Esophagus muscularis mucosa (tissue), 4 donors: ENCODE data around the gene ANO6. TPM values are rescaled to one million over a fixed set of nuclear protein-coding genes. Genes with fewer than 3 reads are reported as not detected.

ENCODE experiments used
- DNase-seq: peaks from one replicate; pipeline ENCODE4 v3.0.0-alpha.2; 2017; ENCODE audit errors: extremely low spot score
- H3K27ac ChIP-seq, 4 donors: fragments of 200-600 bp; sonication (generic); replicated peaks in 1 of 4; 1 replicate in 3 of 4; 2 replicates in 1 of 4; pipeline ENCODE4 v1.5.1; 2016 to 2019; ENCODE audit warnings: mild to moderate bottlenecking in 1 of 4
- H3K27me3 ChIP-seq, 4 donors: fragments of 200-600 bp; sonication (generic); one replicate each; pipeline versions ENCODE4 v1.5.1 to v1.6.0; 2016 to 2019
- H3K36me3 ChIP-seq, 4 donors: fragments of 200-600 bp; sonication (generic); one replicate each; pipeline ENCODE4 v1.5.1; 2016 to 2019
- H3K4me1 ChIP-seq, 4 donors: fragments of 200-600 bp; sonication (generic); one replicate each; pipeline ENCODE4 v1.5.1; 2016 to 2019
- H3K4me3 ChIP-seq, 4 donors: fragments of 200-600 bp; sonication (generic); 1 replicate in 2 of 4; 2 replicates in 2 of 4; pipeline ENCODE4 v1.5.1; 2016 to 2019; ENCODE audit warnings: mild to moderate bottlenecking in 4 of 4, moderate library complexity in 1 of 4
- H3K9me3 ChIP-seq, 4 donors: fragments of 200-600 bp; sonication (generic); 1 replicate in 3 of 4; 2 replicates in 1 of 4; pipeline ENCODE4 v1.5.1; 2016 to 2019
- EP300 ChIP-seq: sonication (generic); formaldehyde crosslinking; IDR thresholded peaks from one replicate; pipeline ENCODE4 v1.6.1; 2017; ENCODE audit warnings: antibody characterized with exemption
- POLR2A ChIP-seq: fragments of 450-650 bp; IDR thresholded peaks from one replicate; pipeline ENCODE4 v1.6.1; 2017; ENCODE audit warnings: antibody characterized with exemption, moderate library complexity, mild to moderate bottlenecking, low read depth
- POLR2AphosphoS5 ChIP-seq, 2 donors: sonication (generic); formaldehyde crosslinking; IDR thresholded peaks; one replicate each; pipeline ENCODE4 v1.6.1; 2017; ENCODE audit warnings: antibody characterized with exemption in 2 of 2
- WGBS: methylation state at CpG from one replicate; pipeline ENCODE4 v1.1.5; 2018; 5-methylcytosine and 5-hydroxymethylcytosine counted together
- intact Hi-C: fragments of 100-400 bp; cut with DNase I; formaldehyde crosslinking; loops from one replicate; pipeline ENCODE4 v1.15.1; 2023
- total RNA-seq, 4 donors: library from RNA; depleted of rRNA; stranded (reverse); fragments of >200 nt; gene quantifications; one replicate each; pipeline versions ENCODE4 v1.1.0 to v1.2.1, GENCODE V29; 2016
- TF ChIP-seq, protein P1 (sequence below), 3 experiments: fragments of 200-600 bp in 2 of 3; fragments of 450-650 bp in 1 of 3; sonication (generic) in 2 of 3; IDR thresholded peaks; one replicate each; pipeline ENCODE4 v1.5.1; 2017 to 2019; ENCODE audit warnings: antibody characterized with exemption in 3 of 3, mild to moderate bottlenecking in 2 of 3, moderate library complexity in 1 of 3

The ANO6 gene
- total RNA-seq, 4 donors from 2014 or later, result 141 to 208 (median 166) TPM

DNA sequence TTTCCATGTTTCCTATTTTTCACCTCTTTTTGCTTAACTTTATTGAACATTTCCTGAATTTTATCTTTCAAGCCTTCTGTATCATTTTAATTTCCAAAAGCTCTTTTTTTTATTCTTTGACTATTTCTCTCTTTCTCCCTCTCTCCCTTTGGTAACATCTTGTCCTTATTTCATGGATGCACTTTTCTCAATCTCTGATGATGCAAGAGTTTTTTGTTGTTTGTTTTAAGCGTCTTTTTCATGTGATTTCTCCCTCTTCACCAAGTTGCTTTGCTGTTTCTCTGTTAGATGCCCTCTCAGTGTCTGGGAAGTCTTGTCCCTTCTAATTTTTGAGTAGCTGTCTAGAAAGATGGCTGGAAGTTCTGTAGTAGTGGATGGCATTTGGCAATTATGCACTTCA, 62.6 kb downstream of the ANO6 start:
- H3K27ac ChIP-seq, result peak overlapping the region in 1 of 4 donors; percentile 32

DNA sequence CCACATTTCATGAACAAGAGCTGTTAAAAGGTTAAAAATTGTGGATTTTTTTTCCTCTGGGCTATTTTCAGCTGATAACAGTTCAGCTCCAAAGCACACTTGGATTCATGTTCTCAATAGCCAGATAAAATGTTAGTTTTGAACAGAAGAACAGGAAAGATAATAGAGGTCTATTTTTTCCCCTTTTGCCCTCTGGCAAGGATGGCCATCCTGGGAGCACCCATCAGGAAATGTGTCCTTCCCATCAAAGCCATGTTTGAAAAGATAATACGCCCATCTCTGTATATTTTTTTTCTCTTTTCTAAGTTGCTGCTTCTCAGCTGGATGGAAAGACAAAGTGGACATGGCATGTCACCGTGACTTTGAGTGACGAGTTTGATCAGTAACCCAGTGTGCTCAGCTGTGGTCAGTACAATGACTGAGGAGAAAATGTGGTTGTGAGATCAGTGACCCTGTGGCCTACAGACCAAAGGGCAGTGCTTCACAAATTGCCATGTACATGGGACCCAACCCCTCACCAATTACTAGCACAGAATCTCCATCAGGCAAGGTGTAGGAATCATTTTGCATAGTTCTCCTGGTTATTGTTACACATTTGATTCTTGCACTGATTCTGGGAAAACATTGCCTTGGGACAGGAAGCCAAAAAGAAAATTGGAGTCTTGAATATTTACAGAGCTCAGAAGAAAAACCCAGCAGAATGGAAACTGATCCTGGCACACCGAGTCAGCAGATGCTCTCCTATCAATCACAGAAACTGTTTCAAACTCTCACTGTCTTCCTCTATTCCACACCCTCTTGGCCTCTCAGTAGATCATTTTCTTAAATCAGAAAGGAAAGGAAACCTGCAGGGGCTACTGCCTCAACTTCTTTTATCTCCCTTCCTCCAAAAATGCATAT, 64.3 kb downstream of the ANO6 start:
- TF ChIP-seq POLR2A (no peak), EP300 (no peak), POLR2AphosphoS5 (IDR thresholded peaks at IDR 0.05) (no peak)
- TF ChIP-seq, protein P1, sequence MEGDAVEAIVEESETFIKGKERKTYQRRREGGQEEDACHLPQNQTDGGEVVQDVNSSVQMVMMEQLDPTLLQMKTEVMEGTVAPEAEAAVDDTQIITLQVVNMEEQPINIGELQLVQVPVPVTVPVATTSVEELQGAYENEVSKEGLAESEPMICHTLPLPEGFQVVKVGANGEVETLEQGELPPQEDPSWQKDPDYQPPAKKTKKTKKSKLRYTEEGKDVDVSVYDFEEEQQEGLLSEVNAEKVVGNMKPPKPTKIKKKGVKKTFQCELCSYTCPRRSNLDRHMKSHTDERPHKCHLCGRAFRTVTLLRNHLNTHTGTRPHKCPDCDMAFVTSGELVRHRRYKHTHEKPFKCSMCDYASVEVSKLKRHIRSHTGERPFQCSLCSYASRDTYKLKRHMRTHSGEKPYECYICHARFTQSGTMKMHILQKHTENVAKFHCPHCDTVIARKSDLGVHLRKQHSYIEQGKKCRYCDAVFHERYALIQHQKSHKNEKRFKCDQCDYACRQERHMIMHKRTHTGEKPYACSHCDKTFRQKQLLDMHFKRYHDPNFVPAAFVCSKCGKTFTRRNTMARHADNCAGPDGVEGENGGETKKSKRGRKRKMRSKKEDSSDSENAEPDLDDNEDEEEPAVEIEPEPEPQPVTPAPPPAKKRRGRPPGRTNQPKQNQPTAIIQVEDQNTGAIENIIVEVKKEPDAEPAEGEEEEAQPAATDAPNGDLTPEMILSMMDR (IDR thresholded peaks at IDR 0.05), result no peak
- intact Hi-C loops, result no loop called here
- peaks cover 38 to 90% (median 77%) of the 10 kb centered on the region in 4 donors for H3K4me1 ChIP-seq

More for the DNA sequence above, 62.6 kb downstream of the ANO6 start:
- 0% methylated on average over 1 of the region's 1 CpG for whole genome bisulfite sequencing
- TF ChIP-seq POLR2A (no peak), EP300 (no peak), POLR2AphosphoS5 (IDR thresholded peaks at IDR 0.05) (no peak)
- TF ChIP-seq, protein P1 (IDR thresholded peaks at IDR 0.05), result no peak
- H3K9me3 ChIP-seq, result no peaks in the 10 kb centered on the region
- peaks cover 47 to 88% (median 72%) of the 10 kb centered on the region in 4 donors for H3K4me1 ChIP-seq
- no peaks in the 10 kb centered on the region for H3K36me3 ChIP-seq
- H3K4me3 ChIP-seq, result no peak overlapping the region
- H3K27me3 ChIP-seq, result no peaks in the 10 kb centered on the region
- no peak for DNase-seq
- intact Hi-C loops, result no loop called here

DNA sequence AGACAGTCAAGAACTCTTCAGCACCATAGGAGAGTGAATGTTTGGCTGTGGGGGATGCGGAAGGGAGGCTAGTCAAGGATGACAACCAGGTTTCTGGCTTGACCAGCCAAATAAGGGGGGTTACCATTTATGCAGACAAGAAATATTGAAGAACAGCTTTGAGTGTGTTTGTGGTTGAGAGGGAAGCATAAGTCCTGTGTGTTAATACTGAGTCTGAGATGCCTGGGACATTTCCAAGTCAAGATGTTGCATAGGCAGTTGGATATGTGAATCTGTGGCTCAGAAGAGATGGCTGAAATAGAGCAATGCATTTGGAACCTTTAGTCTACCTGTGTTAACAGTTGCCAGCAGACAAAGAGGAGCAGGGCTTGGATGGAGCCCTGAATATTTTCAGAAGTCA, 66.1 kb downstream of the ANO6 start:
- no peak overlapping the region for H3K4me3 ChIP-seq
- no peak overlapping the region for H3K27ac ChIP-seq
- H3K9me3 ChIP-seq, result no peaks in the 10 kb centered on the region
- H3K27me3 ChIP-seq, result no peaks in the 10 kb centered on the region
- H3K4me1 ChIP-seq, result peaks cover 28 to 86% (median 78%) of the 10 kb centered on the region in 4 donors
- no peak for DNase-seq
- intact Hi-C loops, result no loop called here
- H3K36me3 ChIP-seq, result no peaks in the 10 kb centered on the region
- TF ChIP-seq, protein P1 (IDR thresholded peaks at IDR 0.05), result no peak
- TF ChIP-seq POLR2A, result no peak
- TF ChIP-seq POLR2AphosphoS5 (IDR thresholded peaks at IDR 0.05), result no peak
- no peak for TF ChIP-seq EP300
- WGBS, result 100% methylated on average over 1 of the region's 1 CpG

More for the DNA sequence above, 64.3 kb downstream of the ANO6 start:
- WGBS, result 88% methylated on average over 4 of the region's 4 CpGs
- Histone ChIP-seq H3K27me3 (no peaks in the 10 kb centered on the region), H3K27ac (peak overlapping the region in 2 of 4 donors; percentile 23 to 32), H3K36me3 (no peaks in the 10 kb centered on the region), H3K9me3 (no peaks in the 10 kb centered on the region), H3K4me3 (no peak overlapping the region)
- no peak for DNase-seq

DNA sequence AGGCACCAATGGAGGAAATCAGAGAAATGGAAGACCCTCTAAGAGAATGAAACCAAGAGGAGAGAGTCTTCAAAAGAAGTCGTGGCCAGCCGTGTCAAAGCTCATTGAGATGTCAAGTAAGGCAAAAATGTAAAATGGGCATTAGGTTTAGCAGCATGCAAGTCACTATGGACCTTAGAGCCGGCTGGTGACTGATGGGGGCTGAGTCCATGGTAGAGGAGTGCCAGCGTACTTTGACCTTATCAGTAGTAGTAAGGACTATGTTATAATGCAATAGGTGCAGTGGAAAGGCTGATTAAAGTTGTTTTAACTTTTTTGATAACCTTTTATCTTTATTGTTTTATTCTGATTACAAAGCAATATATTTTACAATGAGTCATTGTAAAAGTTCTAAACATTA, 66.5 kb downstream of the ANO6 start:
- Histone ChIP-seq H3K9me3 (no peaks in the 10 kb centered on the region), H3K36me3 (no peaks in the 10 kb centered on the region), H3K4me3 (no peak overlapping the region), H3K4me1 (peaks cover 26 to 84% (median 77%) of the 10 kb centered on the region in 4 donors), H3K27ac (no peak overlapping the region), H3K27me3 (no peaks in the 10 kb centered on the region)
- WGBS, result 96% methylated on average over 4 of the region's 4 CpGs
- intact Hi-C loops, result no loop called here
- TF ChIP-seq POLR2A, result no peak
- no peak for TF ChIP-seq EP300
- TF ChIP-seq, protein P1 (IDR thresholded peaks at IDR 0.05), result no peak
- no peak for TF ChIP-seq POLR2AphosphoS5 (IDR thresholded peaks at IDR 0.05)
- no peak for DNase-seq
